WTC11 (cell line): Measurements from ENCODE around the gene FANCI. TPM values are rescaled to one million over a fixed set of nuclear protein-coding genes. Genes with fewer than 3 reads are reported as not detected.
A peak's percentile ranks its signal among the peaks of the same experiment; 100 is the strongest.

Experiments
- ATAC-seq: fragments of 200-7000 bp; cut with Tn5 transposase; 2 replicates; pipeline ENCODE4 v1.10.0; 2021; ENCODE audit warnings: mild to moderate bottlenecking, moderate library complexity
- CTCF ChIA-PET: fragments of 300-600 bp; sonication (Branson Sonifier 250); formaldehyde crosslinking; loops from one replicate; lab custom pipeline; 2021; ENCODE audit warnings: antibody characterized with exemption; lab: Charles Lee
- POLR2A ChIA-PET: fragments of 350-600 bp; sonication (Branson Sonifier 250); formaldehyde crosslinking; loops from one replicate; lab custom pipeline; 2021; ENCODE audit warnings: antibody characterized with exemption; lab: Charles Lee
- DNase-seq: peaks from one replicate; pipeline ENCODE4 v3.0.0; 2021; ENCODE audit warnings: low spot score
- H3K27ac Mint-ChIP-seq: 2 replicates; pipeline ENCODE4 v1.8.0; 2021; ENCODE audit warnings: mixed read lengths
- H3K27me3 Mint-ChIP-seq: 2 replicates; pipeline ENCODE4 v1.8.0; 2021; ENCODE audit warnings: low read depth, mild to moderate bottlenecking, moderate library complexity, mixed read lengths
- H3K36me3 Mint-ChIP-seq: 2 replicates; pipeline ENCODE4 v1.8.0; 2021; ENCODE audit warnings: mixed read lengths
- H3K4me1 Mint-ChIP-seq: 2 replicates; pipeline ENCODE4 v1.8.0; 2022; ENCODE audit warnings: mixed read lengths
- H3K4me3 Mint-ChIP-seq: 2 replicates; pipeline ENCODE4 v1.8.0; 2021; ENCODE audit warnings: mild to moderate bottlenecking, moderate library complexity, mixed read lengths
- H3K9me3 Mint-ChIP-seq: 2 replicates; pipeline ENCODE4 v1.8.0; 2021; ENCODE audit warnings: mixed read lengths
- AFF4 ChIP-seq: sonication (generic); formaldehyde crosslinking; IDR thresholded peaks from 2 replicates; pipeline ENCODE4 v1.8.1; 2023; ENCODE audit warnings: mild to moderate bottlenecking, missing genetic modification reagents, borderline replicate concordance
- ATF2 ChIP-seq: sonication (generic); formaldehyde crosslinking; IDR thresholded peaks from 2 replicates; pipeline ENCODE4 v1.8.1; 2022; ENCODE audit warnings: low read depth, missing genetic modification reagents, borderline replicate concordance
- E2F1 ChIP-seq: sonication (generic); formaldehyde crosslinking; IDR thresholded peaks from 2 replicates; pipeline ENCODE4 v1.8.0; 2022; ENCODE audit warnings: mild to moderate bottlenecking, missing genetic modification reagents
- ELF4 ChIP-seq: sonication (generic); formaldehyde crosslinking; IDR thresholded peaks from 2 replicates; pipeline ENCODE4 v1.8.1; 2022; ENCODE audit warnings: low read depth, mild to moderate bottlenecking, moderate library complexity, missing genetic modification reagents
- HMGXB4 ChIP-seq: sonication (generic); formaldehyde crosslinking; IDR thresholded peaks from 2 replicates; pipeline ENCODE4 v1.8.1; 2023; ENCODE audit warnings: mild to moderate bottlenecking, moderate library complexity, missing genetic modification reagents
- NFE2L1 ChIP-seq: sonication (generic); formaldehyde crosslinking; IDR thresholded peaks from 2 replicates; pipeline ENCODE4 v1.8.1; 2023; ENCODE audit warnings: missing genetic modification reagents
- TP53 ChIP-seq: sonication (generic); formaldehyde crosslinking; IDR thresholded peaks from 2 replicates; pipeline ENCODE4 v1.8.1; 2023; ENCODE audit warnings: mild to moderate bottlenecking, missing genetic modification reagents
- ZNF263 ChIP-seq: sonication (generic); formaldehyde crosslinking; IDR thresholded peaks from 2 replicates; pipeline ENCODE4 v1.8.1; 2022; ENCODE audit warnings: low read depth, mild to moderate bottlenecking, moderate library complexity, missing genetic modification reagents
- ZNF281 ChIP-seq: sonication (generic); formaldehyde crosslinking; IDR thresholded peaks from 2 replicates; pipeline ENCODE4 v1.8.0; 2023; ENCODE audit warnings: mild to moderate bottlenecking, missing genetic modification reagents
- ZNF317 ChIP-seq: sonication (generic); formaldehyde crosslinking; IDR thresholded peaks from 2 replicates; pipeline ENCODE4 v1.8.1; 2023; ENCODE audit warnings: low read depth, mild to moderate bottlenecking, moderate library complexity, missing genetic modification reagents, borderline replicate concordance
- total RNA-seq: library from RNA; stranded (reverse); gene quantifications from 3 replicates; pipeline ENCODE4 v1.2.3, GENCODE V29; 2021
- TF ChIP-seq, protein P1 (sequence below): sonication (generic); formaldehyde crosslinking; IDR thresholded peaks from 2 replicates; pipeline ENCODE4 v1.8.0; 2022; ENCODE audit warnings: mild to moderate bottlenecking, missing genetic modification reagents
- TF ChIP-seq, protein P2 (sequence below): sonication (generic); formaldehyde crosslinking; IDR thresholded peaks from 2 replicates; pipeline ENCODE4 v1.8.0; 2022; ENCODE audit warnings: missing genetic modification reagents
- TF ChIP-seq, protein P3 (sequence below): sonication (generic); formaldehyde crosslinking; IDR thresholded peaks from 2 replicates; pipeline ENCODE4 v1.8.0; 2022; ENCODE audit warnings: mild to moderate bottlenecking, missing genetic modification reagents

Gene FANCI
- total RNA-seq, 1 experiment from 2014 or later, result 108 TPM

GRCh38 chr15:89359471-89360293, 115.9 kb downstream of the FANCI start:
- POLR2A ChIA-PET, result interaction anchor here (1.0 kb wide), 1 partner anchor 64 kb away, joined by 3 read pairs; no protein-coding TSS in a partner anchor
- peaks cover 97% of the 10 kb centered on the region for H3K27me3 Mint-ChIP-seq

More at GRCh38 chr15:89359471-89360293, 115.9 kb downstream of the FANCI start:
- no peak overlapping the region for H3K27ac Mint-ChIP-seq
- H3K36me3 Mint-ChIP-seq, result no peaks in the 10 kb centered on the region
- ATAC-seq (no peak), DNase-seq (no peak)
- TF ChIP-seq ZNF263 (no peak), TP53 (no peak), ELF4 (CRISPR knock-in tag) (no peak), NFE2L1 (no peak), ZNF317 (CRISPR knock-in tag) (no peak), E2F1 (CRISPR knock-in tag) (no peak), HMGXB4 (no peak), AFF4 (CRISPR knock-in tag) (no peak), ATF2 (no peak), ZNF281 (no peak)
- TF ChIP-seq, protein P1, sequence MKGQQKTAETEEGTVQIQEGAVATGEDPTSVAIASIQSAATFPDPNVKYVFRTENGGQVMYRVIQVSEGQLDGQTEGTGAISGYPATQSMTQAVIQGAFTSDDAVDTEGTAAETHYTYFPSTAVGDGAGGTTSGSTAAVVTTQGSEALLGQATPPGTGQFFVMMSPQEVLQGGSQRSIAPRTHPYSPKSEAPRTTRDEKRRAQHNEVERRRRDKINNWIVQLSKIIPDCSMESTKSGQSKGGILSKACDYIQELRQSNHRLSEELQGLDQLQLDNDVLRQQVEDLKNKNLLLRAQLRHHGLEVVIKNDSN (CRISPR knock-in tag), result no peak
- TF ChIP-seq, protein P2, sequence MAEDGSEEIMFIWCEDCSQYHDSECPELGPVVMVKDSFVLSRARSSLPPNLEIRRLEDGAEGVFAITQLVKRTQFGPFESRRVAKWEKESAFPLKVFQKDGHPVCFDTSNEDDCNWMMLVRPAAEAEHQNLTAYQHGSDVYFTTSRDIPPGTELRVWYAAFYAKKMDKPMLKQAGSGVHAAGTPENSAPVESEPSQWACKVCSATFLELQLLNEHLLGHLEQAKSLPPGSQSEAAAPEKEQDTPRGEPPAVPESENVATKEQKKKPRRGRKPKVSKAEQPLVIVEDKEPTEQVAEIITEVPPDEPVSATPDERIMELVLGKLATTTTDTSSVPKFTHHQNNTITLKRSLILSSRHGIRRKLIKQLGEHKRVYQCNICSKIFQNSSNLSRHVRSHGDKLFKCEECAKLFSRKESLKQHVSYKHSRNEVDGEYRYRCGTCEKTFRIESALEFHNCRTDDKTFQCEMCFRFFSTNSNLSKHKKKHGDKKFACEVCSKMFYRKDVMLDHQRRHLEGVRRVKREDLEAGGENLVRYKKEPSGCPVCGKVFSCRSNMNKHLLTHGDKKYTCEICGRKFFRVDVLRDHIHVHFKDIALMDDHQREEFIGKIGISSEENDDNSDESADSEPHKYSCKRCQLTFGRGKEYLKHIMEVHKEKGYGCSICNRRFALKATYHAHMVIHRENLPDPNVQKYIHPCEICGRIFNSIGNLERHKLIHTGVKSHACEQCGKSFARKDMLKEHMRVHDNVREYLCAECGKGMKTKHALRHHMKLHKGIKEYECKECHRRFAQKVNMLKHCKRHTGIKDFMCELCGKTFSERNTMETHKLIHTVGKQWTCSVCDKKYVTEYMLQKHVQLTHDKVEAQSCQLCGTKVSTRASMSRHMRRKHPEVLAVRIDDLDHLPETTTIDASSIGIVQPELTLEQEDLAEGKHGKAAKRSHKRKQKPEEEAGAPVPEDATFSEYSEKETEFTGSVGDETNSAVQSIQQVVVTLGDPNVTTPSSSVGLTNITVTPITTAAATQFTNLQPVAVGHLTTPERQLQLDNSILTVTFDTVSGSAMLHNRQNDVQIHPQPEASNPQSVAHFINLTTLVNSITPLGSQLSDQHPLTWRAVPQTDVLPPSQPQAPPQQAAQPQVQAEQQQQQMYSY (CRISPR knock-in tag), result no peak
- TF ChIP-seq, protein P3, sequence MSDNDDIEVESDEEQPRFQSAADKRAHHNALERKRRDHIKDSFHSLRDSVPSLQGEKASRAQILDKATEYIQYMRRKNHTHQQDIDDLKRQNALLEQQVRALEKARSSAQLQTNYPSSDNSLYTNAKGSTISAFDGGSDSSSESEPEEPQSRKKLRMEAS (CRISPR knock-in tag), result no peak
- H3K4me1 Mint-ChIP-seq, result peaks cover 24% of the 10 kb centered on the region
- peak overlapping the region; percentile 42 for H3K4me3 Mint-ChIP-seq
- no peaks in the 10 kb centered on the region for H3K9me3 Mint-ChIP-seq
- CTCF ChIA-PET, result interaction anchor here (0.7 to 7.2 kb wide), 35 partner anchors 9 to 466 kb away, joined by 3 to 172 read pairs (median 9); partner anchors contain the start of genes FANCI, POLG, RHCG and TICRR
